NK-92 (cell line): ENCODE data around the gene ASIC1.
A peak's percentile ranks its signal among the peaks of the same experiment; 100 is the strongest.

Source experiments
- DNase-seq: peaks from one replicate; lab custom pipeline; 2025; ENCODE audit not compliant: unreplicated experiment; lab: John Stamatoyannopoulos, UW

The ASIC1 gene

DNA sequence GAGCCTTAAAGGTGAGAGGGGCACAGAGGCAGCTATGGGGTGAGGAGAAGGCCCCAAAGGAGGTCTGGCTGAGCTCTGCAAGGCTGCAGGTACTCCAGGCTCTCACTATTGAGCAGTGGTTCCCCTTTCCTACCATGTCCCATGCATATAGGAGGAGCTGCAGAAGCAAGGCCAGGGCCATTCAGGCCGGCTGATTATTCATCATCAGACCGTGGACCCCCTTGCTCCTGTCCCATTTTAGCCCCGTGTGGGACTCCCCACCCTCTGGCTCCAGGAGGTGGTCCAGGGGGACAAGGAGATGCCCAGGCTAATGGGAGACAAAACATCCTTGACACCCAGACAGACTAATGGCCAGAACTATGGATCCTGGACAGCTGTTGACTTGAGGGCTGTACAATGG is 49.5 kb downstream of the ASIC1 start:
- no peak for DNase-seq

GRCh38 chr12:50107416-50108268 is 50.2 kb downstream of the ASIC1 start:
- DNase-seq, result no peak

DNA sequence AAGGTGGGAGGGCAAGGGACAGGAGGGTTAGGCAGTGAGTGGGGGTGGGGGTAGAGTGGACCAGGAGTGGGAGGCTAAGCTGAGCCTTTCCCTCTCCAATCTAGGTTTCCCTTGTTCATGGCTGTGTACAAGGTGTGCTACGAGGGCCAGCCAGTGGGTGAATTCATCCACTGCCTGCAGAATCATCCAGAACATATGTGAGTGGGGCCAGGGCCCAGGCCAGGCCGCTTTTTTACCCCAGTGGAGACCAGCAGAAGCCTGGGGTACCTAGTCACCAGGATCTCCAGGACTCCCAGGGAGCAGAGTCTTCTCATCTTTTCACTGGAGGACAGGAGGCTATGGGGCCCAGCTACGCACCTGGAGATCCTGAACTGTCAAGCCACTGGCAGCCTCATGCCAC is 51.9 kb downstream of the ASIC1 start:
- no peak for DNase-seq

GRCh38 chr12:50110127-50110761 is 52.8 kb downstream of the ASIC1 start:
- DNase-seq, result no peak

DNA sequence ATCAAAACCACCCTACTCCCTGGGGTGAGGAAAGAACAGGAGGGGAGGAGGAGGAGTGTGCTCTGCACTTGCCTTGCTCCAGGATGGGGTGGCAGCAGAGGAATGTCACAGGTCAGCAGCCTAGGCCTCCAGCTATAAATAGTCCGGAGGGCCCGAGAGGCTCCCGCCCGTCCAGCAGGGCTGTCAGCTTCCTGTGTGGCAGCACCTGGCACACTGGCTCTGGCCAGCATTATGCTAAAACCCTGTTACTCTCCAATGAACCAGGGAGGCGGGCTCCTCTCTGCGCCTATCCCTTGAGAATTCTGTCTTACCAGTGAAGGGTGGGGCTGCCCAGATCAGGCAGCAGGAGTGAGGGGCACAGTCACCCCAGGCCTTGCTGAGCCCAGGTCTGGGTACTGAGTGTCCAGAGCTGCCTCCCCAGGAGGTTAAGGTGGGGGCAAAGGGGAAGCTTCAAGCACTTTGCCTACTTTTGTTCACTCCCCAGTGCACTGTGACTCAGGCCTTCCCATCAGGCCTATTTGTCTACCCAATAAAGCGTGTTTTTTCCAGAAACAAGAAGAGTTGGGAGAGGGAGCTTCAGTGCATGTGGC is 53.5 kb downstream of the ASIC1 start:
- no peak for DNase-seq

- no peak for DNase-seq
These were observed 53.9 kb downstream of the ASIC1 start for GRCh38 chr12:50111395-50111692.

GRCh38 chr12:50111693-50112455 is 54.5 kb downstream of the ASIC1 start, which contains the start of gene COX14:
TSS of gene COX14 (plus strand) at chr12:50112236. CDS start at chr12:50120044, 7,808 bp downstream.
- DNase-seq, result peak; percentile 95

- DNase-seq, result no peak
These were observed 55.2 kb downstream of the ASIC1 start for GRCh38 chr12:50112456-50113218.

GRCh38 chr12:50117057-50117622 is 59.7 kb downstream of the ASIC1 start:
- no peak for DNase-seq

GRCh38 chr12:50119387-50119786 is 62.0 kb downstream of the ASIC1 start:
- DNase-seq, result no peak

DNA sequence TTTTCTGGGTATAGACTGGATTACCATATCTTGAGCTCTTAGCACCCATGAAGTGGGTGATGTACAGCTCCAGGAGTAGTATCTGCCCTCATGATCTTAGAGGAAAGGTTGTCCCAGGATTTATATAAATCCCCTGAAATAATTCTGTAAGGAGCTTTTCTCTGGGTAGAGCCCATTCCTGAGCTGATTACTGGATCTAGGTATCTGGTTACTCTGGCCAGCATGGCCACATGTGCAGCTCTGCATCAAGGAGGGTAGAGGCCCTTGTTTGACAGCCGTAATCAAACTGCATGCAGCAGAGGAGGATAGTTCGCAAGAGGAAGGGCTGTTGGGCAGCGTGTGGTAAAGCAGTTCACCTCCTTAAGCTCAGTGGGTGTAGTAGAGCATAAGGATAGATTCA is 63.1 kb downstream of the ASIC1 start:
- DNase-seq, result no peak

GRCh38 chr12:50120953-50121352 is 63.6 kb downstream of the ASIC1 start:
- DNase-seq, result no peak

- DNase-seq, result no peak
These were observed 64.2 kb downstream of the ASIC1 start for GRCh38 chr12:50121641-50122040.

- DNase-seq, result no peak
These were observed 65.8 kb downstream of the ASIC1 start for GRCh38 chr12:50123203-50123602.

- no peak for DNase-seq
These were observed 70.2 kb downstream of the ASIC1 start for GRCh38 chr12:50127546-50127945.

DNA sequence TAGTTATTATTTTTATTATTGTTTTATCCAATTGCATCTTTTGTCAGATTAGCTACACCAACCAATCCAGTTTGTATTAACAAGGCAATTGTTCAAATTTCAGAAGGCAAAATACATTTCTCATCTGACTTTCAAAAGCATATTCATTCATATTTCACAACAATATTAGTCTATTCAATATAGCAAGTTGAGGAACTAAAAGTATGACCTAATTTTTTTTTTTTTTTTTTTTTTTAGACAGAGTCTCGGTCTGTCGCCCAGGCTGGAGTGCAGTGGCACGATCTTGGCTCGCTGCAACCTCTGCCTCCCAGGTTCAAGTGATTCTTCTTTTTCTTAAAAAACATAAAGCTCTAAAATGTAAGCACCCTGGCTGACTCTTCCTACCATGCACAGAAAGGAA is 71.9 kb downstream of the ASIC1 start:
- DNase-seq, result no peak

- DNase-seq, result no peak
These were observed 75.2 kb downstream of the ASIC1 start for GRCh38 chr12:50132505-50133135.
